Immature natural killer cell (primary cell): ENCODE measurements around the gene SMC5. TPM values are rescaled to one million over a fixed set of nuclear protein-coding genes. Genes with fewer than 3 reads are reported as not detected.
"Not testable (repeated sequence)": the region's sequence is repeated elsewhere in the genome, so short reads cannot be mapped to it uniquely, and the experiment has no call there.

Experiments
- DNase-seq, 3 donors: peaks; one replicate each; pipeline ENCODE4 v3.0.0; 2022; ENCODE audit warnings: mixed read lengths in 1 of 3
- H3K27ac Mint-ChIP-seq, 6 donors: one replicate each; pipeline ENCODE4 v1.8.0; 2020; ENCODE audit warnings: mixed read lengths in 6 of 6, mild to moderate bottlenecking in 5 of 6, inconsistent platforms in 4 of 6, moderate library complexity in 3 of 6
- H3K27me3 Mint-ChIP-seq, 3 donors: one replicate each; pipeline ENCODE4 v1.8.0; 2020 to 2021; ENCODE audit warnings: low read depth in 3 of 3, mild to moderate bottlenecking in 3 of 3, mixed read lengths in 3 of 3, moderate library complexity in 3 of 3, inconsistent platforms in 1 of 3
- H3K36me3 Mint-ChIP-seq, 3 donors: one replicate each; pipeline ENCODE4 v1.8.0; 2020; ENCODE audit warnings: mixed read lengths in 3 of 3, inconsistent platforms in 2 of 3, mild to moderate bottlenecking in 2 of 3
- H3K4me1 Mint-ChIP-seq, 2 donors: one replicate each; pipeline ENCODE4 v1.8.0; 2020; ENCODE audit warnings: inconsistent platforms in 2 of 2, mild to moderate bottlenecking in 2 of 2, mixed read lengths in 2 of 2, moderate library complexity in 1 of 2
- H3K4me3 Mint-ChIP-seq, 5 donors: one replicate each; pipeline ENCODE4 v1.8.0; 2020; ENCODE audit warnings: mild to moderate bottlenecking in 5 of 5, mixed read lengths in 5 of 5, inconsistent platforms in 3 of 5, moderate library complexity in 3 of 5
- H3K9me3 Mint-ChIP-seq, 6 donors: one replicate each; pipeline ENCODE4 v1.8.0; 2020; ENCODE audit warnings: mild to moderate bottlenecking in 6 of 6, mixed read lengths in 6 of 6, inconsistent platforms in 4 of 6, moderate library complexity in 3 of 6
- polyA plus RNA-seq, 3 donors: library from polyadenylated mRNA; unstranded; fragments of 300-500 nt; fragmentation: Illumina TruSeq; gene quantifications; one replicate each; pipeline ENCODE4 v1.2.3, GENCODE V29; 2021

Gene SMC5
- polyA plus RNA-seq, 3 donors from 2014 or later = 7.0 to 24.2 (median 15.5) TPM

DNA sequence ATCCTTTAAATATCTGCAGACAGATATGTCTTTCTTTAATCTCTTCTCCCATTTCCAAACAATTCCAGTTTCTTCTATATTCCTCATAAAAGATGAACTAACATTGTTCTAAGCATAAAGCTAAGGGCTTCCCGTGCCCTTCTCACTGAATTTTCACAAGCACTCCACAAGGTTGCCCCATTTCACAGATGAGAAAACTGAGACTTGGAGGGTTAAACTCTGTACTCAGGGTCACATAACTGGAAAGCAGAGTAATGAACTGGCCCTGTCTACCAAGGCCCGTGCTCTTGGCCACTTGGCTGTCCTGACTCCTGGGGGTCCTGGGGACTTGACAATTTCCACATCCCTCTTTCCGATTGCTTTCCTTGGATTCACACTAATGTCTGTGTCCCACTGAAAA lies 130.4 kb downstream of the SMC5 start:
- Mint-ChIP-seq H3K4me1 (peaks cover 71 to 79% of the 10 kb centered on the region in 2 donors), H3K36me3 (peaks cover 0 to 21% (median 8%) of the 10 kb centered on the region in 3 donors), H3K4me3 (no peak overlapping the region), H3K9me3 (no peaks in the 10 kb centered on the region), H3K27ac (peak overlapping the region in 4 of 6 donors; percentile 44 to 73 (median 66)), H3K27me3 (peaks cover 1 to 2% (median 2%) of the 10 kb centered on the region in 3 donors)
- DNase-seq = no peak

DNA sequence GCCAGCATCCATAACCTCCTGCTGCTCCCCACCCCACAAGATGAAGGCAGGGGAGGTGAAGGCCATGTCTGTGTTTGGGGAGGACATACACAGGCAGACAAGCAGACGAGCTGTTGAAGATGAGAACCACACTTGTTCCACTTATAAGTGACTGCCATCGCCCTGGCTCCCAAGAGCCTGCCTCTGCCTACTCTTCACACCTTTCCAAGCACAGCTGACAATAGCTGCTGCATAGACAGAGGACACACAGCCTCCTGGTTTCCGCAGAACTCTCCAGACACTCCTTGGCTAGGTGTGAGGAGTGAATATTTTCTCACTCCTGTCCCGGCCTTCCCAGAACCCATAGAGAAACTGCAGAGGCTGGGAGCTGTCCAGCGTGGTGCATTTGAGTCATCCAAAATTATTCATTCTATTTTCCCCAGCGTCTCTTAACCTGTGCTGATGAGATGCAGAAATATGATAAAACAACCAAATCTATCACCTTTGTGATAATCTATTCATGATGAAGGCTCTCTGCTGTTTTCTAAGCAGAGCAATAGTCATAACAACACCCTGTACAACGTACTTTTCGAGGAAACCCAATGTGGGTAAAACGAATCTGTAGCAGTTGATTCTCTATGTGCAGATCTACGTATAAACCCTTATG lies 131.0 kb downstream of the SMC5 start:
- DNase-seq = no peak
- no peak overlapping the region for H3K4me3 Mint-ChIP-seq
- peaks cover 0 to 19% (median 8%) of the 10 kb centered on the region in 3 donors for H3K36me3 Mint-ChIP-seq
- H3K4me1 Mint-ChIP-seq = peaks cover 74 to 79% of the 10 kb centered on the region in 2 donors
- peak overlapping the region in 5 of 6 donors; percentile 42 to 73 (median 58) for H3K27ac Mint-ChIP-seq
- no peaks in the 10 kb centered on the region for H3K9me3 Mint-ChIP-seq
- peaks cover 1 to 2% (median 2%) of the 10 kb centered on the region in 3 donors for H3K27me3 Mint-ChIP-seq

DNA sequence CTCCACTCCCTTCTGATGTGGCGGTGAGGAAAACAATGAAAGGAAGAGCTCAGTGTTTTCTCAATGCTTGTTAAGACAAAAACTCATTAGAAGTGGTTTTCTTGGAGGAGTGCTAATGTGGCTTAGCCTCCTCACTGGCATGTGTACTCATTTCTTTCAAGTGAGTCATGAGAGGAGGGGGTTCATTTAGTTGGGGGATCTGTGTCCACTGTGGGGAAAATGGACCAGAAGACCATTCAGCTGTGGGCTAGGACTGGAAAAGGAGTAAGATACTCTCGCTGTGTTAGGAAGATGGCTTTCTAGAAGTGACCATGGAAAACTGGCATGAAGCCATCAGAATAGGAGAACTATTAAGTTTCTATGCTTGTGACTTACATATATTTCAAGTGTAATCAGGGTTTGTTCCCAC lies 132.2 kb downstream of the SMC5 start:
- Mint-ChIP-seq H3K9me3 (no peaks in the 10 kb centered on the region), H3K27ac (peak overlapping the region; percentile 16 to 85 (median 52)), H3K36me3 (peaks cover 0 to 18% (median 8%) of the 10 kb centered on the region in 3 donors), H3K4me1 (peaks cover 78 to 84% of the 10 kb centered on the region in 2 donors), H3K27me3 (peaks cover 1 to 2% (median 2%) of the 10 kb centered on the region in 3 donors), H3K4me3 (peak overlapping the region in 1 of 5 donors; percentile 33)
- DNase-seq = no peak

DNA sequence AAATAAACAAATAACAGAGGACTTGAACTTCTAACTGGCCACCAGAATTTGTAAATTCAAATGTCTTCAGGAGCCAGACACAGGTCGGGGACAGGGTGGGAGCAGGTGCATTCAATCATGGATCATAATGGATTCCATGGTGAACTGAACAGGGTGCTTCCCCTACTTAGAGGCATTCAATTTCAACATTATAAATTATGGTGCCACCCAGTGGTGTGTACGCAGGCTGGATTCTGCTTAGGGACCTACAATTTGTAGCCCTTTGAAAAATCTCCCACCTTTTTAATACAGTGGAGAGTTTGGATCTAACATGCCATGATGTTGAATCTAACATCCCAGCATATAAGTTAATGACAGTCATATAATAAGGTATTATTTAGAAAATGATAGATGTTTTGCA lies 133.4 kb downstream of the SMC5 start:
- H3K27me3 Mint-ChIP-seq = peaks cover 2% of the 10 kb centered on the region in 3 donors
- H3K9me3 Mint-ChIP-seq = no peaks in the 10 kb centered on the region
- peaks cover 0 to 6% (median 0%) of the 10 kb centered on the region in 3 donors for H3K36me3 Mint-ChIP-seq
- DNase-seq = no peak
- peaks cover 83 to 89% of the 10 kb centered on the region in 2 donors for H3K4me1 Mint-ChIP-seq
- H3K27ac Mint-ChIP-seq = peak overlapping the region; percentile 80 to 94 (median 87)
- peak overlapping the region; percentile 52 to 76 (median 67) for H3K4me3 Mint-ChIP-seq

DNA sequence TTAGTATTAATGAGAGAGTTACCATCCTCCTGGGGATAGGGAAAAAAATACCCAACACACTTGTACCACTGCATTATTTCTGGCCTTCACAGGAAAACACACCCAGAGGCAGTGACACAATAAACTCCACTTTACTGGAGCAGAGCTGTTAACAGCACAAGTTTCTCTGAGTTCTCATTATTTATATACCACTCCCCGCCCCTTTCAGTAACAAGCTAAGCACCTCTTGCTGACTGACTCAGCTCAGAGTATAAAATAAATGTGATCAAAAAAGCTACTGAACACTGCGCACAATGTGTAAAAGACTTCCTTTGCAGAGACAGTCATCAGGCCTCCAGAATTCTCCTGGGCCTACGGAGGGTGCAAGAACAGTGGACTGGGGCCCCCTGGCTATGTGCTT lies 134.1 kb downstream of the SMC5 start:
- H3K9me3 Mint-ChIP-seq = no peaks in the 10 kb centered on the region
- no peaks in the 10 kb centered on the region for H3K36me3 Mint-ChIP-seq
- peaks cover 84 to 89% of the 10 kb centered on the region in 2 donors for H3K4me1 Mint-ChIP-seq
- peaks cover 2 to 8% (median 2%) of the 10 kb centered on the region in 3 donors for H3K27me3 Mint-ChIP-seq
- DNase-seq = no peak
- H3K4me3 Mint-ChIP-seq = peak overlapping the region; percentile 52 to 76 (median 67)
- peak overlapping the region; percentile 80 to 94 (median 87) for H3K27ac Mint-ChIP-seq

DNA sequence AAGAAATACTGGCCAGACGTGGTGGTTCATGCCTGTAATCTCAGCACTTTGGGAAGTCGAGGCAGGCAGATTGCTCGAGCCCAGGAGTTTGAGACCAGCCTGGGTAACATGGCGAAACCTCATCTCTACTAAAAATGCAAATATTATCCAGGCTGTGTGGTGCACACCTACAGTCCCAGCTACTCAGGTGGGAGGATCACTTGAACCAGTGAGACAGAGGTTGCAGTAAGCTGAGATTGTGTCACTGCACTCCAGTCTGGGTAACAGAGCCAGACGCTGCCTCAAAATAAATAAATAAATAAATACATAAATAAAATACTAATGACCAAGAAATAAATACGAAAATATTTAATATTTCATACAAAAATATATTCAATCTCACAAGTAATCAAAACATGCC lies 136.9 kb downstream of the SMC5 start:
- no peak for DNase-seq
- Mint-ChIP-seq H3K27ac (peak overlapping the region; percentile 69 to 93 (median 82)), H3K27me3 (peaks cover 2 to 14% (median 2%) of the 10 kb centered on the region in 3 donors), H3K4me1 (peaks cover 89 to 93% of the 10 kb centered on the region in 2 donors), H3K9me3 (no peaks in the 10 kb centered on the region), H3K36me3 (no peaks in the 10 kb centered on the region), H3K4me3 (no peak overlapping the region)

DNA sequence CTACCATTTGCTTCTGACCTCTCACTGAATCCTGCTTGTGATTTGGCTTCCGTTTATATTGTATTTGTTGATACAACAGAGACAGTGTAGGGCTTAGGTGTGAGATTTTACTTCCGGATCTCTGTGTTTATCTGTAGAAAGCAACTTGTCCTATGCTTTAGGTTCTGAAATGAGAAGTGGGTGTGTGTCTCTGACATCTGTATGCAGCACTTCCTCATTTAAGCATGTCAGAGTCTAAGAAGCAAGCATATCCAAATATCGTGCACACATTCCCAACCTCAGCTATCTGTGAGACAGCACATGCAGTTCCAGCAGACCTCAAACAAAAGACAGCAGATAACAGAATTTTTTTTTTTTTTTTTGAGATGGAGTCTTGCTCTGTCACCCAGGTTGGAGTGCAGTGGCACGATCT lies 139.4 kb downstream of the SMC5 start:
- Mint-ChIP-seq H3K27me3 (peaks cover 0 to 16% (median under 1%) of the 10 kb centered on the region in 3 donors), H3K4me3 (peak overlapping the region; percentile 74 to 89 (median 77)), H3K27ac (peak overlapping the region; percentile 86 to 96 (median 94)), H3K36me3 (no peaks in the 10 kb centered on the region), H3K4me1 (peaks cover 73 to 79% of the 10 kb centered on the region in 2 donors), H3K9me3 (no peaks in the 10 kb centered on the region)
- DNase-seq = peak; percentile 67 to 74 (median 73)

DNA sequence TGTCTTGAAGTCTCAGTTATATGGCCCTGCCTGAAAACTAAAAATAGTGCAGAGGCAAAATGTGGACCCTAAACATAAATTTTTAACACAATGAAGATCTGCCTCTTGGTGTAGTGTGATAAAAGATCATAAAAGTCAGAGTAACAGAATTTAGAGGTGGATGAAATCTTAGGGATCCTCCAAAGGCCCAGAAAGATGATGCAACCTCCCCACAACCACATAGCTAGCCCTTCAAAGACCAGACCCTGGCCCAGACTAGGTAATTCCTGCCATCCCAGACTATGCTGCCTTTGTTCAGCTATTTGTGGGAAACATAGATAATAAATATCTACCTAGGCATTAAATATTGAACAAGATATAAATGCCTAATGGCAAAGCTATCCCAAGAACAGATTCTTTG lies 140.4 kb downstream of the SMC5 start:
- H3K4me1 Mint-ChIP-seq = peaks cover 72 to 79% of the 10 kb centered on the region in 2 donors

DNA sequence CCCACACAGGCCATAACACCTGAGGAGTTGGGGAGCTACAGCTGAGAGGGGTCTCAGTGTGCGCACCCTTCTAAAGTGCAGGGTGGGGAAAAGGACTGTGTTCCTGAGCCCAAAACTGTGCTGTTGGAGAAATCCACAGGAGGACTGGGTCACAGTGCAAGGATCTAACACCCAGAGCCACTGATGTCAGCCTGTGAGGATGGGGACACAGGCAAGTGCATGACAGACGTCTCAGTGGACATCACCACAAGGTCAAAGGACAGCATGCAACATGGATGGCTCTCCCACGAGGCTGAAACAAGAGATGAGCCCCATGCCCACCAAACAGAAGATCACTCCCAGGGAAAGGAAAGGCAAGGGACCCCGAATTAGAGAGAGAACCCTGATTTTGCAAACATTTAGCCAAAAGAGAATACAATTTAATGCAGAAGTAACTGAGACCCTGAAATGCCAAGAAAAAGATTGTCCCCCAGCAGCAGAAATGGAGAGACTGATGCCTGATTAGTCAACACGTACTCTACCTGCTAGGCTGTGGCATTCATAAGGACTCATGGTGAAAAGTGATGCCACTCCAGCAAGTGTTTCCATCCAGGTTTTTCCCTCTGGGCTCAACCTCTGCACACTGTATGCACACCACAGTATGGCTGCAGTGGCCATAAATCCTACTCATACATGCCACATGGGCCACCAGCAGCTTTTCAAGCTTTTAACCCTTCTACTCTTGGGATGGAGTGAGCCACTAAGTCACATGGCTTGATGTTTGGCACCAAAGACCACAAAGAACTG lies 141.5 kb downstream of the SMC5 start:
- Mint-ChIP-seq H3K4me3 (peak overlapping the region in 1 of 5 donors; percentile 1), H3K9me3 (no peaks in the 10 kb centered on the region), H3K36me3 (no peaks in the 10 kb centered on the region), H3K4me1 (peaks cover 67 to 74% of the 10 kb centered on the region in 2 donors), H3K27ac (peak overlapping the region; percentile 72 to 96 (median 92)), H3K27me3 (peaks cover 0 to 14% (median 2%) of the 10 kb centered on the region in 3 donors)
- no peak for DNase-seq

More for the DNA sequence above, 140.4 kb downstream of the SMC5 start:
- Mint-ChIP-seq H3K27me3 (peaks cover 0 to 14% (median under 1%) of the 10 kb centered on the region in 3 donors), H3K4me3 (peak overlapping the region; percentile 74 to 89 (median 77)), H3K36me3 (no peaks in the 10 kb centered on the region), H3K27ac (peak overlapping the region; percentile 86 to 96 (median 94)), H3K9me3 (no peaks in the 10 kb centered on the region)
- no peak for DNase-seq

DNA sequence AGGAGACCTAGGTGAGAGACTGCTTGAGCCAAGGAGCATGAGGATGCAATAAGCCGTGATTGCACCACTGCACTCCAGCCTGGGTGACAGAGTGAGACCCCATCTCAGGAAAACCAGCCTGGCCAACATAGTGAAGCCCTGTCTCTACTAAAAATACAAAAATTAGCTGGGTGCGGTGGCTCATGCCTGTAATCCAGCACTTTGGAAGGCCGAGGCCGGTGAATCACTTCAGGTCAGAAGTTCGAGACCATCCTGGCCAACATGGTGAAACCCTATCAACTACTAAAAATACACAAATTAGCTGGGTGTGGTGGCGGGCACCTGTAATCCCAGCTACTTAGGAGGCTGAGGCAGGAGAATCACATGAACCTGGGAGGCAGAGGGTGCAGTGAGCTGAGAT lies 142.5 kb downstream of the SMC5 start:
- peaks cover 0 to 14% (median 2%) of the 10 kb centered on the region in 3 donors for H3K27me3 Mint-ChIP-seq
- not testable (repeated sequence) for H3K36me3 Mint-ChIP-seq, H3K27ac Mint-ChIP-seq, H3K9me3 Mint-ChIP-seq, H3K4me3 Mint-ChIP-seq, DNase-seq
- peaks cover 72 to 79% of the 10 kb centered on the region in 2 donors for H3K4me1 Mint-ChIP-seq

DNA sequence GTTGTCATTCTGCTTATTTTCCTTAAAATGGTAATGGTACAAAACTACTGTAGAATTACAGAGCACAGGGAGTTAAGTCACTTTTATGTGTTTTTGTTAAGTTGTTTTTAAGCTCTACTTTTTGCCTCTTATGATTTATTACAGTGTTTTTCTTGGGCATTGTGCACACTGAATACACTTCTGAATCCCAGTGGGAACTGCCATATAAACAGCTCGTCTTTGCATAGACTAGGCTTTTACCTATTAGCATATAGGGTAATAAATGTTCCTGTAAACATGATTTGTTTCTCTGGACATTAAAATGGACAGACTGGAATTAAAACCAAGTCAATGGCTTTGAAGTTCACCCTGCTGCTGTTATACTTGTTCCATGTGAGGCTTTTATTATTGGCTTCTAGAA lies 143.4 kb downstream of the SMC5 start:
- H3K27ac Mint-ChIP-seq = peak overlapping the region in 4 of 6 donors; percentile 5 to 34 (median 26)
- H3K4me3 Mint-ChIP-seq = no peak overlapping the region
- peaks cover 0 to 15% (median 2%) of the 10 kb centered on the region in 3 donors for H3K27me3 Mint-ChIP-seq
- H3K9me3 Mint-ChIP-seq = no peaks in the 10 kb centered on the region
- H3K4me1 Mint-ChIP-seq = peaks cover 74 to 79% of the 10 kb centered on the region in 2 donors
- no peak for DNase-seq
- no peaks in the 10 kb centered on the region for H3K36me3 Mint-ChIP-seq

DNA sequence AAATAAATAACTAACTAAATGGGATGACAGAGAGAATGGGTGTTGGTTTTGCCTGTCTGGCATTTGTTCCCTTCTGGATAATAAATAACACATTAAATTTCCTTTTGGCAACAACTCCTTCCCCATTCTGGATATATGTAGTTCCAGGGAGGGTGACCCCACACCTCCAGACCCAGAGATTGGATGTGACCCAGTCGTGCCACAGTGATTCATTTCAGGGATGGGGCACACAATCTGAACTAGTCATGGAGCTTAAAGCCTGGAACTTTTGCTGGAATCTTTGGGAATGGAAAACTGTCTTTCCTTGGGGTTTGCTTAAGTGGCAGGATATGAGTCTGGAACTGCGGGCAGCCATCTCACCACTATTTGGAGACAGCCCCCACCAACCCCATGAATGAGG lies 144.4 kb downstream of the SMC5 start:
- DNase-seq = no peak
- H3K36me3 Mint-ChIP-seq = no peaks in the 10 kb centered on the region
- H3K27me3 Mint-ChIP-seq = peaks cover 0 to 9% (median 2%) of the 10 kb centered on the region in 3 donors
- H3K9me3 Mint-ChIP-seq = no peaks in the 10 kb centered on the region
- no peak overlapping the region for H3K4me3 Mint-ChIP-seq
- H3K27ac Mint-ChIP-seq = peak overlapping the region in 1 of 6 donors; percentile 60
- peaks cover 74 to 79% of the 10 kb centered on the region in 2 donors for H3K4me1 Mint-ChIP-seq

DNA sequence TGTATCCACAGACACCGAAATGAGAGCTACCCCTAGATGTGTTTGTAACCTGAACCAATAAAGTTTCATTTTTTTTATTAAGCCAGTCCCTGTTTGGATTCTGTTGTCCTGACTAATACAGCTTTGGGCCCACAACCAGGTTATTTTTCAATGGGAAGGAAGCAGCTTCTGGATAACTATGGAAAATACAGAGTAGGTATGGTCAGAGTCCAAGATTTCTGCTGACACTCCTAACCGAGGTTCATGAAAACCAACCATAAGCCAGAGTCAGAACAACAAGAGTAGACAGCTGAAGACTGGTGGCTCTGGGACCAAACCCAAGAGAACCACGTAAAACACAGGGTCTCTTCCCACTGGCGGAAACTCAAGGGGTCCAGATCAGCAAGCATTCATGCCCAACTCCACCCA lies 144.8 kb downstream of the SMC5 start:
- peak overlapping the region in 3 of 6 donors; percentile 21 to 55 (median 48) for H3K27ac Mint-ChIP-seq

DNA sequence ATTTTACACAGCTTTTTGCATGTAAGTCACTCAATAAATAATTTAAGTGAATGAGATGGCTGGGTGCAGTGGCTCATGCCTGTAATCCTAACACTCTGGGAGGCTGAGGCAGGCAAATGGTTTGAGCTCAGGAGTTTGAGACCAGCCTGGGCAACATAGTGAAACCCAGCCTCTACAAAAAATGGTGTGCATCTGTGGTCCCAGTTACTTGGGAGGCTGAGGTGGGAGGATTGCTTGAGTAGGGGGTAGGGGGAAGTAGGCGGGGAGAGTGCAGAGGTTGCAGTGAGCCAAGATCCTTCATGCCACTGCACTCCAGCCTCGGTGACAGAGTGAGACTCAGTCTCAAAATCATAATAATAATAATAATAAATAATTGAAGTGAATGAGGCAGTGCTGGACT lies 145.5 kb downstream of the SMC5 start:
- Mint-ChIP-seq H3K36me3 (no peaks in the 10 kb centered on the region), H3K9me3 (no peaks in the 10 kb centered on the region), H3K27ac (peak overlapping the region in 1 of 6 donors; percentile 59), H3K27me3 (peaks cover 0 to 9% (median 3%) of the 10 kb centered on the region in 3 donors), H3K4me1 (peaks cover 67 to 75% of the 10 kb centered on the region in 2 donors), H3K4me3 (no peak overlapping the region)
- DNase-seq = no peak

More for the DNA sequence above, 144.8 kb downstream of the SMC5 start:
- H3K36me3 Mint-ChIP-seq = no peaks in the 10 kb centered on the region
- H3K9me3 Mint-ChIP-seq = no peaks in the 10 kb centered on the region
- no peak overlapping the region for H3K4me3 Mint-ChIP-seq
- H3K27me3 Mint-ChIP-seq = peaks cover 0 to 9% (median 2%) of the 10 kb centered on the region in 3 donors
- DNase-seq = no peak
- peaks cover 73 to 79% of the 10 kb centered on the region in 2 donors for H3K4me1 Mint-ChIP-seq
